Astrocyte of the hippocampus (primary cell): Measurements from ENCODE around the gene TEFM.
"Not testable (repeated sequence)": the region's sequence is repeated elsewhere in the genome, so short reads cannot be mapped to it uniquely, and the experiment has no call there.

ENCODE experiments used
- DNase-seq: peaks from one replicate; pipeline ENCODE4 v3.0.0; 2011; ENCODE audit warnings: low read depth, low spot score

Gene TEFM, protein sequence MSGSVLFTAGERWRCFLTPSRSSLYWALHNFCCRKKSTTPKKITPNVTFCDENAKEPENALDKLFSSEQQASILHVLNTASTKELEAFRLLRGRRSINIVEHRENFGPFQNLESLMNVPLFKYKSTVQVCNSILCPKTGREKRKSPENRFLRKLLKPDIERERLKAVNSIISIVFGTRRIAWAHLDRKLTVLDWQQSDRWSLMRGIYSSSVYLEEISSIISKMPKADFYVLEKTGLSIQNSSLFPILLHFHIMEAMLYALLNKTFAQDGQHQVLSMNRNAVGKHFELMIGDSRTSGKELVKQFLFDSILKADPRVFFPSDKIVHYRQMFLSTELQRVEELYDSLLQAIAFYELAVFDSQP

GRCh38 chr17:30906101-30906911, at the start of gene TEFM:
Gene TEFM, minus strand, starts transcription at chr17:30906238. Its CDS starts 40 bp downstream, at chr17:30906198.
- peak; percentile 96 for DNase-seq

GRCh38 chr17:30954046-30954830, 48.2 kb upstream of the TEFM start:
- no peak for DNase-seq

- no peak for DNase-seq
Observed at GRCh38 chr17:30952638-30953393, 46.8 kb upstream of the TEFM start.

DNA sequence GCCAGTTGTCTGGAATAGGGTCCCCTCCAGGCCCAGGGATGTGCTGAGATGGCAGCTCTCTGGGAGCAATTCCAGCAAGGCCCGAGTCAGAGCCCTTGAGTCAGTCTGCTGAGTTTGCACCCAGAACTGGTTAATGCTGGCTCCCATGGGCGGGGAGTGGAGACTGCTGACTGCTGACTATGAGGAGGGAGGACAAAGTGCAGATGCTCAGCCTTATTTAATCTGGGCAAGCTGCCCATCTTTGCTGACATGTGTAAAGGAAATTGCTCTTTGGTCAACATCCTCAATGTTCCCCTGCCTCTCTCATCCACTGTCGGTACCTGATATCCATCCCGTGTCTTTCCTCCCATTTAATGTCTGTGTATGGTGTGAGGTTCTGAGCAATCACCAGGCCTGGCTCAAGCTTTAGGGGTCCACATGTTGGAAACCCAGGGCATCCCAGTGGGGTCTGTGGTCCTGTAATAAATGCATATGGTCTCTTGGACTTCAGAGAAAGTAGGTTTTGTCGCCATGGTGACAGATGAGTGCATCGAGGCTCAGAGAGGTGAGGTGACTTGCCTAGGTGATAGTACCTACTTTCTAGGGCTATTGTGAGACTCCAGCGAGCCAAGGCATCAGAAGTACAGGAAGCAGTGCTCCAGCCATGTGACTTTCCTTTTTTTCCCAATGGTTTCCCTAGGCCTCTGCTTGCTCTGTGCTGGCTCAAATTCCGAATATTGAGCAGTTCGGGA, 44.8 kb upstream of the TEFM start:
- peak; percentile 25 for DNase-seq

GRCh38 chr17:30950189-30950588, 44.2 kb upstream of the TEFM start:
- DNase-seq: no peak

- no peak for DNase-seq
Observed at GRCh38 chr17:30947796-30948195, 41.8 kb upstream of the TEFM start.

GRCh38 chr17:30942308-30943079, 36.5 kb upstream of the TEFM start:
- peak; percentile 23 for DNase-seq

- DNase-seq: no peak
Observed at GRCh38 chr17:30939051-30939689, 33.1 kb upstream of the TEFM start.

GRCh38 chr17:30933966-30934365, 27.9 kb upstream of the TEFM start:
- DNase-seq: no peak

DNA sequence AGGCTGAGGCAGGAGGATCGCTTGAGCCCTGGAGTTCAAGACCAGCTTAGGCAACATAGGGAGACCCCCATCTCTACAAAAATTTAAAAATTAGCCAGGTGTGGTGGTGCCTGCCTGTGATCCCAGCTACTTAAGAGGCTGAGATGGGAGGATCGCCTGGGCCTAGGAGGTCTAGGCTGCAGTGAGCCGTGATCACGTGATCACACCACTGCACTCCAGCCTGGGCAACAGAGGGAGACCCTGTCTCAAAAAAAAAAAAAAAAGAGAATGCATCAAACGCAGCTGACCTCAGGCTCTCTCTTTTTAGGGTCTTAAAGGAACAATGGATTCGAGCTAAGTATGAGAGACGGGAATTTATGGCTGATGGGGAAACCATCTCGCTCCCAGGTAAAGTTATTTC, 25.5 kb upstream of the TEFM start:
- DNase-seq: not testable (repeated sequence)

DNA sequence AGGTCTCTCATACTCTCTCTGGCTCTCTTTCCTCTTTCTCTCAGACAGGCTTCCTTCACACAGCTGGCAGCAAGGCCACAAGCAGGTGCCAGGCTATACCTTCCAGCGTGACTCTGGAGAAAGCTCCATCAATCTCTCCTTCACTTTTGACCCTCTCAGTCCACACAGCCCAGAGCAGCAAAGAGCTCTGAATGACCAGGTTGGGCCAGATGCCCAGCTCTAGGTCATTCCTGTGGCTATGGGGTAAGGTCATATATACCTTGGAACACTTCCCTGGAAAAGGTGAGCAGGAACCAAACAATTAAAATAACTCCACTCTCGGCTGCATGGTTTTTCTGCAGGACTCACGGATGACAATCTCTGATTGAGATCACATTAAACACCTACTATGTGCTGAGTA, 24.5 kb upstream of the TEFM start:
- no peak for DNase-seq

GRCh38 chr17:30929861-30930260, 23.8 kb upstream of the TEFM start:
- not testable (repeated sequence) for DNase-seq

- DNase-seq: no peak
Observed at GRCh38 chr17:30929081-30929633, 23.1 kb upstream of the TEFM start.

DNA sequence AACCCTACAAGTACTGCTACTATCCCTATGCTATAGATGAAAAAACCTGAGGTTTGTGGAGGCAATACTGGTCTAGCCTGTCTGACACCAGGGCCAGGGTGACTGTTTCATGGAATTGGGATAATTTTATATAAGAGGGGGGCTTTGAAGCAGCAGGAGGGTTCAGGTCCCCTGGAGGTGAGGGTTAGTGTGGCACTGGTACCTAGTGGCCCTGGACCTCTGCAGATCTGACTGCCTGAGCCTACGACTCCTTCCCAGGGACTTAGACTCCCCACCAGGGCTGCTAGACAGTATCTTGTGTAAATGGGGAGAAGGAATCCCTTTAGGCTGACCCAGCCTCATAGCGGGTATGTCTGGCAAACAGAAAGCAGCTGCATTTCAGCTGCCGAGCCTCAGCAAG, 22.5 kb upstream of the TEFM start:
- DNase-seq: no peak

- no peak for DNase-seq
Observed at GRCh38 chr17:30927756-30928155, 21.7 kb upstream of the TEFM start.

GRCh38 chr17:30926516-30926915, 20.5 kb upstream of the TEFM start:
- DNase-seq: no peak

DNA sequence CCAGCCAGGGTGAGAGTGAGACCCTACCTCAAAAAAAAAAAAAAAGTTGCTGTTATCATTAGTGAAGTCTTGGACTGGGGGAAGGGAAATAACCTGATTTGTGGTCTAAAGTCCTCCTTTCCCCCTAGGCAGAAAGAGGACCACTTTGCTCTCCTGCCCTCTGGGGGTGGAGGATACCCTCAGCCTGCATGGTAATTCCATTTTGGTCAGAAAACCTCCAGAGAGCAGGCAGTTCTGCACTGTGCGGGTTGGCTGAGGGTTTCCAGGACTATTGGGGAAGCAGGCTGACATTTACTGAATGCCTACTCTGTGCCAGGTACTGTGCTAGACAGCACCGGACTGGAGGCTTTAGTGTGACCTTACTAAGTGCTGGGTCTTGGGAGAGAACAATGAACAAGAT, 18.3 kb upstream of the TEFM start:
- DNase-seq: no peak

DNA sequence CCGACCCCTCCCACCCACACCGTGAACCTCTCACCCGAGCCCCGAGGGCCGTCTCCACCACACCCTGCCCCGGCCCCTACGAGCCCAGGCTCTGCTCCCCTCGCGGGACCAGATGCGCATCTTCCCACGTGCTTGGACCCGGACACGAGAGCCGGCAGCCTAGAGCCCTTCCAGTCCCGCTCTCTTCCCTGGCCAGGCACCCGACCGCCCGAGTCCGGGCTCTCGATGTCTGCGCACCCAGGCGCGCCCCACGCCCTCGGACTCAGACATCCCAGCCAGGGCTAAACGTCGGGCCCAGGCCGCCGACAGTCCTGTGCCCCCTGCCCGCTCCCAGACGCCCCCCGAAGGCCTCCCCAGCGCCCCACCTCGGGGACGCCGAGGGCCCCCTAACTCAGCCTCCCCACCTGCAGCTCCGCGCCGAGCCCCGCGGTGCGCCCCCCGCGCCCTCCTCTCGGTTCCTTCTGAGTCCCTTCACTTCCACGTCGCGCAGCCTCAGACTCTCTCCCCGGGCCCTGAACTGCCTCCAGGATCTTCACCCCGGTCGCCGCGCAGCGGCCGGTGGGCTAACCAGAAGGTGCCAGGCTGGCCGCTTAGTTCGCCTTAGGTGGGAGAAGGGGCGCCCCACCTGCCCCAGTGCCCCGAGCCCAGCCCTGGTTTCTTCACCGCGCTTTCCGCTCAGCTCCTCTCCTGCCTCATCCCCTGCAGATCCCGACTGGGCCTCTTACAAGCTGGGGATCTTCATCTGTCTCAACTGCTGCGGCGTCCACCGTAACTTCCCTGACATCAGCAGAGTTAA, 16.4 kb upstream of the TEFM start:
- peak; percentile 22 for DNase-seq
